GM23338 (cell line): ENCODE data around the gene MIR17HG. TPM values are rescaled to one million over a fixed set of nuclear protein-coding genes. Genes with fewer than 3 reads are reported as not detected.

Experiments used
- ATAC-seq: fragments of 200-7000 bp; cut with Tn5 transposase; 3 replicates; pipeline ENCODE4 v1.9.1; 2020
- DNase-seq: peaks from one replicate; pipeline ENCODE4 v3.0.0-alpha.2; 2015; ENCODE audit warnings: low spot score
- H2AFZ ChIP-seq: fragments of 200-600 bp; sonication (generic); 2 replicates; pipeline ENCODE4 v1.8.0; 2016; ENCODE audit warnings: antibody characterized with exemption, mild to moderate bottlenecking, moderate library complexity
- H3F3A ChIP-seq: fragments of 200-600 bp; sonication (generic); replicated peaks from 2 replicates; pipeline ENCODE4 v1.8.0; 2017; ENCODE audit warnings: antibody characterized with exemption, mixed run types, low read depth
- H3K27ac ChIP-seq: fragments of 200-600 bp; sonication (generic); 2 replicates; pipeline ENCODE4 v1.6.1; 2016; ENCODE audit warnings: low read depth
- H3K27me3 ChIP-seq: fragments of 200-600 bp; sonication (generic); 2 replicates; pipeline ENCODE4 v1.8.0; 2016; ENCODE audit warnings: mild to moderate bottlenecking, mixed run types, moderate library complexity; ENCODE audit not compliant: insufficient read depth
- H3K36me3 ChIP-seq: fragments of 200-600 bp; sonication (generic); 2 replicates; pipeline ENCODE4 v1.8.0; 2016; ENCODE audit warnings: mild to moderate bottlenecking; ENCODE audit not compliant: insufficient read depth
- H3K4me1 ChIP-seq: fragments of 200-600 bp; sonication (generic); 2 replicates; pipeline ENCODE4 v1.8.0; 2016; ENCODE audit warnings: mild to moderate bottlenecking, moderate library complexity; ENCODE audit not compliant: insufficient read depth
- H3K4me2 ChIP-seq: fragments of 200-600 bp; sonication (generic); 2 replicates; pipeline ENCODE4 v1.7.1; 2017; ENCODE audit warnings: mixed run types
- H3K4me3 ChIP-seq: fragments of 200-600 bp; sonication (generic); 2 replicates; pipeline ENCODE4 v1.6.1; 2016; ENCODE audit warnings: mixed run types
- H3K79me2 ChIP-seq: fragments of 200-600 bp; sonication (generic); replicated peaks from 2 replicates; pipeline ENCODE4 v1.8.0; 2017; ENCODE audit warnings: mild to moderate bottlenecking; ENCODE audit not compliant: insufficient read depth
- H3K9me2 ChIP-seq: fragments of 200-600 bp; sonication (generic); 2 replicates; pipeline ENCODE4 v1.8.0; 2017; ENCODE audit not compliant: insufficient read depth
- H4K20me1 ChIP-seq: fragments of 200-600 bp; sonication (generic); replicated peaks from 2 replicates; pipeline ENCODE4 v1.8.0; 2017; ENCODE audit warnings: mild to moderate bottlenecking; ENCODE audit not compliant: insufficient read depth
- H3K27ac Mint-ChIP-seq: 2 replicates; pipeline ENCODE4 v1.8.0; 2020; ENCODE audit warnings: inconsistent platforms, mild to moderate bottlenecking, moderate library complexity, mixed read lengths
- H3K27me3 Mint-ChIP-seq: 3 replicates; pipeline ENCODE4 v1.8.0; 2022; ENCODE audit warnings: low read depth, mild to moderate bottlenecking, moderate library complexity, mixed read lengths, inconsistent platforms; ENCODE audit not compliant: insufficient read depth, poor library complexity
- H3K36me3 Mint-ChIP-seq: 3 replicates; pipeline ENCODE4 v1.8.0; 2021; ENCODE audit warnings: low read depth, mild to moderate bottlenecking, inconsistent platforms, moderate library complexity, mixed read lengths
- H3K4me1 Mint-ChIP-seq: 3 replicates; pipeline ENCODE4 v1.8.0; 2020; ENCODE audit warnings: mild to moderate bottlenecking, inconsistent platforms, mixed read lengths
- H3K4me3 Mint-ChIP-seq: 3 replicates; pipeline ENCODE4 v1.8.0; 2021; ENCODE audit warnings: moderate library complexity, mild to moderate bottlenecking, inconsistent platforms, mixed read lengths
- H3K9me3 Mint-ChIP-seq: 3 replicates; pipeline ENCODE4 v1.8.0; 2020; ENCODE audit warnings: moderate library complexity, mild to moderate bottlenecking, inconsistent platforms, mixed read lengths
- CREB1 ChIP-seq: fragments of 250-450 bp; sonication (Bioruptor Pico); IDR thresholded peaks from 2 replicates; pipeline ENCODE4 v1.5.0; 2020; ENCODE audit warnings: low read depth, mild to moderate bottlenecking, moderate library complexity
- EZH2 ChIP-seq: fragments of 200-600 bp; sonication (generic); IDR thresholded peaks from one replicate; pipeline ENCODE4 v1.8.0; 2017; ENCODE audit warnings: antibody characterized with exemption, mild to moderate bottlenecking, low read depth; ENCODE audit not compliant: unreplicated experiment
- EZH2phosphoT487 ChIP-seq: fragments of 200-600 bp; sonication (generic); IDR thresholded peaks from one replicate; pipeline ENCODE4 v1.8.1; 2018; ENCODE audit warnings: antibody characterized with exemption; ENCODE audit not compliant: unreplicated experiment
- JUNB ChIP-seq: IDR thresholded peaks from one replicate; pipeline ENCODE4 v1.6.1; 2016; ENCODE audit warnings: antibody characterized with exemption; ENCODE audit not compliant: unreplicated experiment
- NANOG ChIP-seq: IDR thresholded peaks from 2 replicates; pipeline ENCODE4 v1.6.1; 2016; ENCODE audit warnings: antibody characterized with exemption, borderline replicate concordance
- POLR2AphosphoS5 ChIP-seq: IDR thresholded peaks from 2 replicates; pipeline ENCODE4 v1.6.1; 2016; ENCODE audit warnings: antibody characterized with exemption, low read depth
- REST ChIP-seq: IDR thresholded peaks from one replicate; pipeline ENCODE4 v1.6.1; 2018; ENCODE audit warnings: antibody characterized with exemption; ENCODE audit not compliant: unreplicated experiment
- STAT1 ChIP-seq: IDR thresholded peaks from one replicate; pipeline ENCODE4 v1.6.1; 2016; ENCODE audit warnings: antibody characterized with exemption; ENCODE audit not compliant: unreplicated experiment
- ZNF114 ChIP-seq: fragments of 250-450 bp; sonication (Bioruptor Pico); IDR thresholded peaks from 2 replicates; pipeline ENCODE4 v1.5.0; 2020; ENCODE audit warnings: mild to moderate bottlenecking, moderate library complexity
- ZNF331 ChIP-seq: fragments of 250-450 bp; sonication (Bioruptor Pico); IDR thresholded peaks from 2 replicates; pipeline ENCODE4 v1.5.0; 2020; ENCODE audit warnings: low read depth, mild to moderate bottlenecking, moderate library complexity
- polyA plus RNA-seq: library from polyadenylated mRNA; unstranded; fragments of >200 nt; fragmentation: Nextera tagmentation; extraction: Ambion mirVana; gene quantifications from 2 replicates; pipeline ENCODE4 v1.2.1, GENCODE V29; 2016
- total RNA-seq: library from RNA; depleted of rRNA; stranded (reverse); fragments of >200 nt; shearing (Covaris generic); gene quantifications from 2 replicates; pipeline ENCODE4 v1.2.3, GENCODE V29; 2014
- TF ChIP-seq, protein P1 (sequence below): IDR thresholded peaks from 2 replicates; pipeline ENCODE4 v1.6.1; 2016; ENCODE audit warnings: antibody characterized with exemption
- TF ChIP-seq, protein P2 (sequence below), 2 experiments: fragments of 200-600 bp in 1 of 2; sonication (generic) in 1 of 2; conservative IDR thresholded peaks; 2 replicates each; pipeline versions ENCODE4 v1.5.1 to v1.6.1; 2016 to 2017; ENCODE audit warnings: antibody characterized with exemption in 2 of 2, low read depth in 2 of 2, mild to moderate bottlenecking in 2 of 2, moderate library complexity in 1 of 2
- TF ChIP-seq, protein P3 (sequence below): fragments of 250-450 bp; sonication (Bioruptor Pico); IDR thresholded peaks from 2 replicates; pipeline ENCODE4 v1.5.0; 2020; ENCODE audit warnings: mild to moderate bottlenecking, moderate library complexity

The MIR17HG gene
- total and polyA plus RNA-seq, 2 experiments from 2014 or later = 14.8 to 46.0 TPM

- ATAC-seq = no peak
- Mint-ChIP-seq H3K9me3 (no peaks in the 10 kb centered on the region), H3K27ac (no peak overlapping the region), H3K4me3 (no peak overlapping the region), H3K36me3 (no peaks in the 10 kb centered on the region), H3K27me3 (no peaks in the 10 kb centered on the region), H3K4me1 (peaks cover 7% of the 10 kb centered on the region; the same call in 2 of the 3 replicates)
- peaks cover 4% of the 10 kb centered on the region; the same call in 1 of the 2 replicates for H3K4me1 ChIP-seq
- no peaks in the 10 kb centered on the region for H3K79me2 ChIP-seq
- TF ChIP-seq STAT1 (no peak), ZNF114 (no peak), JUNB (no peak), EZH2phosphoT487 (no peak), POLR2AphosphoS5 (no peak), ZNF331 (CRISPR knock-in tag) (no peak), REST (no peak), EZH2 (no peak), NANOG (no peak), CREB1 (no peak)
- TF ChIP-seq, protein P1, sequence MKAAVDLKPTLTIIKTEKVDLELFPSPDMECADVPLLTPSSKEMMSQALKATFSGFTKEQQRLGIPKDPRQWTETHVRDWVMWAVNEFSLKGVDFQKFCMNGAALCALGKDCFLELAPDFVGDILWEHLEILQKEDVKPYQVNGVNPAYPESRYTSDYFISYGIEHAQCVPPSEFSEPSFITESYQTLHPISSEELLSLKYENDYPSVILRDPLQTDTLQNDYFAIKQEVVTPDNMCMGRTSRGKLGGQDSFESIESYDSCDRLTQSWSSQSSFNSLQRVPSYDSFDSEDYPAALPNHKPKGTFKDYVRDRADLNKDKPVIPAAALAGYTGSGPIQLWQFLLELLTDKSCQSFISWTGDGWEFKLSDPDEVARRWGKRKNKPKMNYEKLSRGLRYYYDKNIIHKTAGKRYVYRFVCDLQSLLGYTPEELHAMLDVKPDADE = no peak
- TF ChIP-seq, protein P2, sequence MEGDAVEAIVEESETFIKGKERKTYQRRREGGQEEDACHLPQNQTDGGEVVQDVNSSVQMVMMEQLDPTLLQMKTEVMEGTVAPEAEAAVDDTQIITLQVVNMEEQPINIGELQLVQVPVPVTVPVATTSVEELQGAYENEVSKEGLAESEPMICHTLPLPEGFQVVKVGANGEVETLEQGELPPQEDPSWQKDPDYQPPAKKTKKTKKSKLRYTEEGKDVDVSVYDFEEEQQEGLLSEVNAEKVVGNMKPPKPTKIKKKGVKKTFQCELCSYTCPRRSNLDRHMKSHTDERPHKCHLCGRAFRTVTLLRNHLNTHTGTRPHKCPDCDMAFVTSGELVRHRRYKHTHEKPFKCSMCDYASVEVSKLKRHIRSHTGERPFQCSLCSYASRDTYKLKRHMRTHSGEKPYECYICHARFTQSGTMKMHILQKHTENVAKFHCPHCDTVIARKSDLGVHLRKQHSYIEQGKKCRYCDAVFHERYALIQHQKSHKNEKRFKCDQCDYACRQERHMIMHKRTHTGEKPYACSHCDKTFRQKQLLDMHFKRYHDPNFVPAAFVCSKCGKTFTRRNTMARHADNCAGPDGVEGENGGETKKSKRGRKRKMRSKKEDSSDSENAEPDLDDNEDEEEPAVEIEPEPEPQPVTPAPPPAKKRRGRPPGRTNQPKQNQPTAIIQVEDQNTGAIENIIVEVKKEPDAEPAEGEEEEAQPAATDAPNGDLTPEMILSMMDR (conservative IDR thresholded peaks at IDR 0.05; ENCODE audit: low read depth in 2 of 2) = no peak
- TF ChIP-seq, protein P3, sequence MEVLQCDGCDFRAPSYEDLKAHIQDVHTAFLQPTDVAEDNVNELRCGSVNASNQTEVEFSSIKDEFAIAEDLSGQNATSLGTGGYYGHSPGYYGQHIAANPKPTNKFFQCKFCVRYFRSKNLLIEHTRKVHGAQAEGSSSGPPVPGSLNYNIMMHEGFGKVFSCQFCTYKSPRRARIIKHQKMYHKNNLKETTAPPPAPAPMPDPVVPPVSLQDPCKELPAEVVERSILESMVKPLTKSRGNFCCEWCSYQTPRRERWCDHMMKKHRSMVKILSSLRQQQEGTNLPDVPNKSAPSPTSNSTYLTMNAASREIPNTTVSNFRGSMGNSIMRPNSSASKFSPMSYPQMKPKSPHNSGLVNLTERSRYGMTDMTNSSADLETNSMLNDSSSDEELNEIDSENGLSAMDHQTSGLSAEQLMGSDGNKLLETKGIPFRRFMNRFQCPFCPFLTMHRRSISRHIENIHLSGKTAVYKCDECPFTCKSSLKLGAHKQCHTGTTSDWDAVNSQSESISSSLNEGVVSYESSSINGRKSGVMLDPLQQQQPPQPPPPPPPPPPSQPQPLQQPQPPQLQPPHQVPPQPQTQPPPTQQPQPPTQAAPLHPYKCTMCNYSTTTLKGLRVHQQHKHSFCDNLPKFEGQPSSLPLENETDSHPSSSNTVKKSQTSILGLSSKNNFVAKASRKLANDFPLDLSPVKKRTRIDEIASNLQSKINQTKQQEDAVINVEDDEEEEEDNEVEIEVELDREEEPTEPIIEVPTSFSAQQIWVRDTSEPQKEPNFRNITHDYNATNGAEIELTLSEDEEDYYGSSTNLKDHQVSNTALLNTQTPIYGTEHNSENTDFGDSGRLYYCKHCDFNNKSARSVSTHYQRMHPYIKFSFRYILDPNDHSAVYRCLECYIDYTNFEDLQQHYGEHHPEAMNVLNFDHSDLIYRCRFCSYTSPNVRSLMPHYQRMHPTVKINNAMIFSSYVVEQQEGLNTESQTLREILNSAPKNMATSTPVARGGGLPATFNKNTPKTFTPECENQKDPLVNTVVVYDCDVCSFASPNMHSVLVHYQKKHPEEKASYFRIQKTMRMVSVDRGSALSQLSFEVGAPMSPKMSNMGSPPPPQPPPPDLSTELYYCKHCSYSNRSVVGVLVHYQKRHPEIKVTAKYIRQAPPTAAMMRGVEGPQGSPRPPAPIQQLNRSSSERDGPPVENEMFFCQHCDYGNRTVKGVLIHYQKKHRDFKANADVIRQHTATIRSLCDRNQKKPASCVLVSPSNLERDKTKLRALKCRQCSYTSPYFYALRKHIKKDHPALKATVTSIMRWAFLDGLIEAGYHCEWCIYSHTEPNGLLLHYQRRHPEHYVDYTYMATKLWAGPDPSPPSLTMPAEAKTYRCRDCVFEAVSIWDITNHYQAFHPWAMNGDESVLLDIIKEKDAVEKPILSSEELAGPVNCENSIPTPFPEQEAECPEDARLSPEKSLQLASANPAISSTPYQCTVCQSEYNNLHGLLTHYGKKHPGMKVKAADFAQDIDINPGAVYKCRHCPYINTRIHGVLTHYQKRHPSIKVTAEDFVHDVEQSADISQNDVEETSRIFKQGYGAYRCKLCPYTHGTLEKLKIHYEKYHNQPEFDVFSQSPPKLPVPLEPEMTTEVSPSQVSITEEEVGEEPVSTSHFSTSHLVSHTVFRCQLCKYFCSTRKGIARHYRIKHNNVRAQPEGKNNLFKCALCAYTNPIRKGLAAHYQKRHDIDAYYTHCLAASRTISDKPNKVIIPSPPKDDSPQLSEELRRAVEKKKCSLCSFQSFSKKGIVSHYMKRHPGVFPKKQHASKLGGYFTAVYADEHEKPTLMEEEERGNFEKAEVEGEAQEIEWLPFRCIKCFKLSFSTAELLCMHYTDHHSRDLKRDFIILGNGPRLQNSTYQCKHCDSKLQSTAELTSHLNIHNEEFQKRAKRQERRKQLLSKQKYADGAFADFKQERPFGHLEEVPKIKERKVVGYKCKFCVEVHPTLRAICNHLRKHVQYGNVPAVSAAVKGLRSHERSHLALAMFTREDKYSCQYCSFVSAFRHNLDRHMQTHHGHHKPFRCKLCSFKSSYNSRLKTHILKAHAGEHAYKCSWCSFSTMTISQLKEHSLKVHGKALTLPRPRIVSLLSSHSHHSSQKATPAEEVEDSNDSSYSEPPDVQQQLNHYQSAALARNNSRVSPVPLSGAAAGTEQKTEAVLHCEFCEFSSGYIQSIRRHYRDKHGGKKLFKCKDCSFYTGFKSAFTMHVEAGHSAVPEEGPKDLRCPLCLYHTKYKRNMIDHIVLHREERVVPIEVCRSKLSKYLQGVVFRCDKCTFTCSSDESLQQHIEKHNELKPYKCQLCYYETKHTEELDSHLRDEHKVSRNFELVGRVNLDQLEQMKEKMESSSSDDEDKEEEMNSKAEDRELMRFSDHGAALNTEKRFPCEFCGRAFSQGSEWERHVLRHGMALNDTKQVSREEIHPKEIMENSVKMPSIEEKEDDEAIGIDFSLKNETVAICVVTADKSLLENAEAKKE = no peak
- H4K20me1 ChIP-seq = no peaks in the 10 kb centered on the region
- no peaks in the 10 kb centered on the region for H3F3A ChIP-seq
- no peak for DNase-seq
- H3K4me2 ChIP-seq = no peak overlapping the region
- no peak overlapping the region for H3K4me3 ChIP-seq
- H3K9me2 ChIP-seq = no peaks in the 10 kb centered on the region
- no peak overlapping the region for H3K27ac ChIP-seq
- H3K27me3 ChIP-seq = no peaks in the 10 kb centered on the region
- no peak overlapping the region for H2AFZ ChIP-seq
- no peaks in the 10 kb centered on the region for H3K36me3 ChIP-seq
These were observed 41.7 kb downstream of the MIR17HG start for GRCh38 chr13:91389186-91389585.
